Measurements from ENCODE around the gene VWA7.

The VWA7 gene

DNA sequence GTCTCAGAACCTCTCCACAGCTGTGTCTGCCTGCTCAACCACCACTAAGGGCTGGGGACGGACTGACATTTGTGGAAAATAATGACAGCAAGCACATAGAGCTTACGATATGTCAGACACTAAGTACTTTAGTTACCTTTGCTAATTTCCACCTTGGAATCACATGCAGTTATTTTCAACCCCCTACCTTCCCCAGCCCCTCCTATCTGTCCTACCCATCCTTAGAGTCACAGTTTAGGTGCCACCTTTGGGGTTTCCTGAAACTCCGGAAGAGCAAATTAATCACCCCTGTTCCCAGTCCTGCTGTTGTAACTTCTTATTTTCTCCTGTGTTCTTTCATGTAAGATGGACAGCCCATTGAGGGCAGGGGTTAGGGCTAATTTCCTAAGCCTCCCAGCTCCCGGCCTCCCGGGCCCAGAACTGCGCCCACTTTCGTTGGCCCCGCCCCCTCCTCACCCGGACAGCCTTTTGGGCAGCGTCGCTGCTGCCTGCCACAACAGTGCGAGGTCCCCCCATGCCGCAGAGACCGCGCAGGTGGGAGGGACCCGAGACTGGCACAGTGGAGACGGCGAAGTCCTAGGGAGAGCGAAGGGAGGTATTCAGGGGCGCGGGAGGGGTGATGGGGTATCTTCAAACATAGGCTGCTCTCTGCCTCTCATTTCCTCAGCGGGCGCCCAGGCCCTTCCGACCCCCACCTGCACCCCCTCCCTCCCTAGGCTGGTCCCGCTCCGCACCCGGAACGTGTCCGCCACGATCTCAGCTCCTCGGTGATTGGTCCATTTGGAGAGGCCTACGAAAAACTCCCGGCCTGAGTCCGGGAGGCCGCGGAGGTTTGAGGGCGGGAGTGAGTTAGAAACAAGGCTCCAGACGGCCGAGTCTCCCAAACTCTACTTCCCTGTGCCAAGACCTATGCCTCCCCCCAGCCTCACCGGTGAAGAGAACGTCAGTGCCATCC is 49.1 kb downstream of the VWA7 start:
- no peak for DNase-seq

DNA sequence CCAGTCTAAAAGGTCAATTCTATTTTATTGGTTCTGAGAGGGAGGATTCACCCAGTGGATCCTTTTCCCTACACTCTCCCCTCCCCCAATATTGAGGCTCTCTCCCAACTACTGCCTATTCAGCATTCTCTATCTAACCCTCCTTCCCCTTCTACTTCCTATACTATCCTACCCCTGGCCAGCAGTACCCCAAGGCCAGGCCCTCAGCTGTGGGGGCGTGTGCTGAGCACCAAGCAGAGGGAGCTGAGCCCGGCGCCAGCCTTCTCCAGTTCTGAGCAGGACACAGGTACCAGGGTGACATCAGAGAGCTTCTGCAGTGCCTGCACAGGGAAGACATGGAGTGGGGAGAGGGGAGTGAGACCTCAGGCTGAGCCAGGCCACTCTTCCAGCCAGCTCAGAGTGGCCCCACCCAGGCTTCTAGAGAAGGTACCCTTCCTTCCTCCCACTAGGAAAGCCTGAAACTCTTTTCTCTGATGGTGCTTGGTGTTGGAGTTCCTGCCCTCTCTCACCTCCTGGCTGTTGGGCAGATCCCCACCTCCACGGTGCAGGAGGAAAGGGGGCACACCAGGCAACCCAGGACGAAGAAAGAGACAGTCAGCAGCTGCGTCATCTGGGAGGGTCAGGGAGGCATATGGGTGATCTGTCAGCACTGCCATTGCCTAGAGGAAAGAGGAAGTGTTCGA is 50.0 kb downstream of the VWA7 start:
- DNase-seq: no peak

DNA sequence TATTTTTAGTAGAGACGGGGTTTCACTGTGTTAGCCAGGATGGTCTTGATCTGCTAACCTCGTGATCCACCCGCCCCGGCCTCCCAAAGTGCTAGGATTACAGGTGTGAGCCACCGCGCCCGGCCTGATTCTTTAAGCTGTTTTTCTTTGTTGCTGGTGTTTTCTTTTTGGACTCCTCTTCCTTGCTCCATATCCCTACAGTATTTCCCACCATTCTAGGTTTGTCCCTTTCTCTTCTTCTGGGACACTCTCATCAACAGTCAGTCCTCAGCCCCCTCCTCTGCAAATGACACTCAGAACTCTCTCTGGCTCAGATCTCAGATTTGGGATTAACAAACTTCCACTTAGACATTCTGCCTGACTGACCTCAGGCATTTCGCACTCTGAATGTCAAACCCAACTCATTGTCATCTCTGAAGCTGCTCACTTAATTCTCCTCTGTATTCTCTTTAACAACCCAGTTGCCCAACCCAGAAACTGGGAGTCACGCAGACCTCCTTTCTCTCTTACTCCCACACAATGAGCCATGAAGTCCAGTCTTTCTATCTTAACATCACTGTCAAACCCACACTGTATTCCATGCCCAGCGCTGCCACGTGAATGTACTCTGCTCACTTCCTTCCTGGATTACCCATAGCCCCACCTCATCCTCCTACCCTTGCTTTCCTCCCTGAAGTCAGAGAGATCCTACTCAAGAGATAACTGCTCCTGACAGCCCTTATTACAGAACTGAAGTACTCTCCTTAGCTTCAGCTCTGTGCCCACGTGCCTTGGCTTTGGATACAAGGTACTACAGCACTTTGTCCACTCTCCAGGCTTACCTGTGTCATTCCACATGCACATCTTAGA is 51.4 kb downstream of the VWA7 start:
- DNase-seq: no peak

DNA sequence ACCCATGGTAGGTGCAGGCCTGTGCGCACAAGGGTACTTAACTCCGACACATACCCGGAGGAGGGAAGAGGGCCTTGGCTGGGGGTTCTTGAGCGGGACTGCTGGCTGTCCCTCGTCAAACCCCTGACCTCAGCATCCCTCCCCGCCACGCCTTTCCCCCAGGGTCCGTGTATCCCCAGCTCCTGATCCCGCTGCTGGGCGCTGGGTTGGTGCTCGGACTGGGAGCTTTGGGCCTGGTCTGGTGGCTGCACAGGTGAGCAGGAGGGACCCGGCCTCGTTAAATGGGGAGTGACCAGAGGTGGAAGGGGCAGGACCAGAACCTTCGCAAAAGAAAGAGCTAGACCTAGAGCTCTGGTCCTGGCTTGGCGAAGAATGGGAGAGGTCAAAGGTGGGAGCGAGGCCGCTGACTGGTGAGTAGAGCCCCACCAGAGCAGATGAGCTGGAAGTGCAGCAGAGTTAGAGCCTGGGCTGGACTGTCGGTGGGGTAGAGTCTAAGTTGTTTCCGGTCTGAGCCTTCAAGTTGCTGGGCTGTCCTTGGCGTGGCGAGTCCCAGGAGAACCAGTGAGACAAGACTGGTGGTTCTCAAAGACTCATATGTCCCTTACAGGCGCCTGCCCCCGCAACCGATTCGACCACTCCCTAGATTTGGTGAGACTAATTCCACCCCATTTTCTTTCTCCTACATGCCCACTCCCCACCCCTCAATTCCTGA is 53.0 kb downstream of the VWA7 start:
- DNase-seq: no peak

DNA sequence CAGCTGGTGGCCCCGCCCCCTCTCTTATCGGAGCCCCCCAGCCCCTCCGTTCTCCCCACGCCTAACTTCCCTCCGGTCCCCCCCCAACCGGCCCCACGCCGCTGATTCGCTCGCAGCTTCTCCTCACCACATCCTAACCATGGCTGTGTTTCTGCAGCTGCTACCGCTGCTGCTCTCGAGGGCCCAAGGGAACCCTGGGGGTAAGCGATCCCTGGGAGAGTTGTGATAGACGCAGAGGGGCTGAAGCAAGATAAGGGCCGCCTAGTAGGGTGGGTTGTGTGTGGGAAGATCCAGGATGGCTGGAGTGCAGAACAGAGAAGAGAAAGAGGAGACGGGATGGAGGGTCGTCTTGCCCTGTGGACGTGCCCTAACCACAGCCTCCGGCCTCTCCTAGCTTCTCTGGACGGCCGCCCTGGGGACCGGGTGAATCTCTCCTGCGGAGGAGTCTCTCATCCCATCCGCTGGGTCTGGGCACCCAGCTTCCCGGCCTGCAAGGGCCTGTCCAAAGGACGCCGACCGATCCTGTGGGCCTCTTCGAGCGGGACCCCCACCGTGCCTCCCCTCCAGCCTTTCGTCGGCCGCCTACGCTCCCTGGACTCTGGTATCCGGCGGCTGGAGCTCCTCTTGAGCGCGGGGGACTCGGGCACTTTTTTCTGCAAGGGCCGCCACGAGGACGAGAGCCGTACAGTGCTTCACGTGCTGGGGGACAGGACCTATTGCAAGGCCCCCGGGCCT is 53.7 kb downstream of the VWA7 start, which contains the start of gene MPIG6B:
Gene MPIG6B, plus strand, starts transcription at position 129 of the 735 bp plus-strand sequence. Its CDS starts 11 bp downstream, at position 140.
- DNase-seq: no peak

DNA sequence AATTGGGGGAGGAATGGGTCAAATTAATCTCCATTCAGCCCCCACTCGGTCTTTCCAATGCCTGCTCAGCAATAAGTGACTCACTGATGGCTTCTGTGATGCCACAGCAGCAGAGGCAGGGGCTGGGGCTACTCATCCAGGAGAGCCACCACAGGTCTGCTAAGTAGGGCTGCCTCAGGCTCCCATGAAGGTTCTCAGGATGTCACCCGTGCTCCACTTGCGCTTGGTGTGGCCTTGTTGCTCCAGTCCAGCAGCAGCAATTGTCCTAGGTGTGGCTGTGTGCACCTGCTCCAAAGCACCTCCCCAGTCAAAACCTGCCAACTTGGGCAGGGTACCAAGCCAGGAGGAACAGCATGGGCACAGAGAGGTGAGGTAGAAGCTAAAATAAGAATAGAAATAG is 55.0 kb downstream of the VWA7 start:
- DNase-seq: no peak

DNA sequence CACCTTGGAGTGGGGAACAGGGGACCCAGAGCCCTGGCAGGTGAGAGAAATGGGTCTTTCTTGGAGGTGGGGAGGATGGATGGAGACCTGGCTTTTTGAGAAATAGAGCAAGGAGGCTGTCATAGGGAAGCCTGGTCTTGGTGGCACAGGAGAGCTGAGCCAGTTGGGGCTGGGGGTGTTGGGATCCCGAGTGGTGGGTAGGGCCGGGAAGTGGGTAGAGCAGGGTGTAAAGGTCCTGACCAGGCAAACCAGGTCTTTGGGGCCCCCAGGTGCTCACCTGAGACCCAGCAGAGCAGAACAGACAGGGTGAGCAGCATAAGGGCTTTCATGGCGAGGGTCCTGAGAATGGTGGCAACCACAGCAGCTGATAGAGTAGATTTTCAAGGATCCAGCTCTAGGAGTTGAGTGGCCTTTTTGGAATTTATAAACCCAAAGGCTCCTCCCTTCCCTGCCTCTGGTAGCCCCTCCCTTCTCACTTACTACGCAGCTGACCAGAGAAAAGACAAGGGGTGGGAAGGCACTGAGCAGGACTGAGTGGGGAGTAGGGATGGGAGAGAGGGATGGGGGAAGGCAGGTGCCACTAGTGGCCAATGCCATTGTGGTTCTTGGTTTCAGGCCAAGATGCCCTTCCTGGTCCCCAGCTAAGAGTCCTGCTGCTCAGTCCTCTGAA is 55.6 kb downstream of the VWA7 start, which contains the start of gene LY6G6C:
Gene LY6G6C, minus strand, starts transcription at position 396 of the 670 bp plus-strand sequence. Its CDS starts 67 bp downstream, at position 329.
- no peak for DNase-seq

DNA sequence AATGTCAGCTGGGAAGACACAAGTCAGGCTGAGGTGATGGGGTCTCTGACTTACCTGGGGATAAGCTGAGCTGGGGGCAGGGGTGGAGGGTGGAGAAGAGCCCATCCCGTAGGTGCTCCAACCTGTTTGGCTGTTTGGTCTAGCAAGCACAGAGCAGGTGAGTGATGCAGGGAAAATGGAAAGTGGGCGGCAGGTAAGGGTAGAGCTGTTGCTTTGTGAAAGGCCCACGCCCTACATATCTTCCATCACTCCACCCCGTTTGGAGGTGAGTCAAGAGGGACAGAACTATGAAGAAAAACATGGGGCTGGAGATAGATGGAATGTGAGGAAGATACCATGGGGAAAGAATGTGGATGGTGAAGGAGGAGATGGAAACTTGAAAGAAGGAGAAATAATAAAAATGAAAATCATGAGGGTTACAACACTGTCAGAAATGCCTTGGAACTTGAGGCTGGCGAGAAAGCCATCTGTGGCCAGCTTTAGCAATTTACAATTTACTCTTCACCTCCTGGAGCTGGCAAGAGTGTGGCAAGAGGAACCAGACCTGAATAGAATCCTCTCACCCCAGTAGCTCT is 56.8 kb downstream of the VWA7 start:
- DNase-seq: no peak

DNA sequence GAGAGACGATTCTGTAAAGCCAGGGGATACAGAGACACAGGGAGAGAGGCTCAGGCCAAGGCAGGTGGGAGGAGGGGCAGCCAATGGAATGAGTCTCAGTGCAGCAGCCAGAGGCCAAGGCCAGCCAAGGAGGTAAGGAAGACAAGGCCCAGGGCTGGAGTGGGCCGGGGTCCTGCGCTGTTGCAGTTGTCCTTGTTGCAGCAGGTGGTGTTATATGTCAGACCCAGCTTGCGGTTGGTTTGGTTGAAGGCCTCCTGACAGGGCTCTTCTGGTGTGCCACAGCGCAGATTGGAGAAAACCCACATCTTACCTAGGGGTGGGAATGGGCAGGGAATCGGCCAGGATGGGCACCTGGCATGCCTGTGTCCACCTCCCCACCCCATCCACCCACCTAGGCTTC is 58.1 kb downstream of the VWA7 start:
- DNase-seq: no peak

DNA sequence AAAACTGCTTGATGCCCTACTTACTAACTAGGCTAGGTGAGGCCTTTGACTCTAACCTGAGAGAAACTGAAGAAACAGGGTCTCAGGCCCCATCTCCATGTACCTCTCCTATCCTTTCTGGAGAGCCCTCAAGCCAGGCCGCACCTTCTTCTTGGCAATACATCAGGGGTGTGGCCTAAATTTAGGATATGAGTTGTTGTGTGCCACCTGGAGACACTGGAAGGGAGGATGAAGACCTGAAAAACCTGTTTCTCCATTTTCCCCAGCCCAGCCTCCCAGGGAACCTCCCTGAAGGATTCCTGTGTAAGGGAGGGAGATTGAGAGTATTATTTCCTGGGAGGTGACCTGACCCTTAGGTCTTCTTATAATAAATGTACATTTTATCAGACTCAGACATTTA is 58.9 kb downstream of the VWA7 start:
- DNase-seq: no peak

DNA sequence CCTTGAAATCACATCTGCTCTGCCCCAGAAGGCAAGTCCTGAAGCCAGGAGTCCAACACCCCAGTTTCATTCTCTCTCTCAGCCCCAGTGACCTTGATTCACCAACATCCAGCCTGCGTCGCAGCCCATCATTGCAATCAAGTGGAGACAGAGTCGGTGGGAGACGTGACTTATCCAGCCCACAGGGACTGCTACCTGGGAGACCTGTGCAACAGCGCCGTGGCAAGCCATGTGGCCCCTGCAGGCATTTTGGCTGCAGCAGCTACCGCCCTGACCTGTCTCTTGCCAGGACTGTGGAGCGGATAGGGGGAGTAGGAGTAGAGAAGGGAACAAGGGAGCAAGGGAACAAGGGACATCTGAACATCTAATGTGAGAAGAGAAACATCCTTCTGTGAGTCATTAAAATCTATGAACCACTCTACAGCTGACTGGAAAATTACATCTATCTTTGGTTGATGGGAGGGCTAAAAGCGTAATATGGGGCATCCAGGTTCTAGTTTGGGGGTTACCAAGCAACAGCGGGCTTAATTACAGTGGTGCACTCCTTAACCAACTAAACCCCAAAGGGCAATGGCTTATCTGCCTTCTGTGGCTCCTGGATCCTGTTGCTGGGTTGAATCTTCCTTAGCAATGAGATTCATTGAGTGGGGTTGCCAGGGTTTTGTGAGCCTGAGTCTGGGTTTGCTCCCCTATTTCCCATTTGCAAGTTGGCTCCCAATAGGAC is 59.5 kb downstream of the VWA7 start:
- no peak for DNase-seq
